Inferior parietal cortex (tissue), 1 donor: Measurements from ENCODE around the gene ALPP.
"Not testable (repeated sequence)": the region's sequence is repeated elsewhere in the genome, so short reads cannot be mapped to it uniquely, and the experiment has no call there.

Experiments
- DNase-seq: peaks from one replicate; pipeline ENCODE4 v3.0.0-alpha.2; 2016; ENCODE audit errors: extremely low spot score

Gene ALPP

DNA sequence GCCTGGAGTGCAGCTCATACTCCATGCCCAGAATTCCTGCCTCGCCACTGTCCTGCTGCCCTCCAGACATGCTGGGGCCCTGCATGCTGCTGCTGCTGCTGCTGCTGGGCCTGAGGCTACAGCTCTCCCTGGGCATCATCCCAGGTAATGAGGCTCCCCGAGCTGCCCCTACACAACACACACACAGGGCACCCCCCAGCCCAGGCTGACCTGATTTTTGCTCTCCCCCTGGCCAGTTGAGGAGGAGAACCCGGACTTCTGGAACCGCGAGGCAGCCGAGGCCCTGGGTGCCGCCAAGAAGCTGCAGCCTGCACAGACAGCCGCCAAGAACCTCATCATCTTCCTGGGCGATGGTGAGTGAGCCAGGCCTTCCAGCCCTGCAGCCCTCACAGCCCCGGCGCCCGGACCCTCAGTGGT, at the start of gene ALPP:
TSS of gene ALPP (plus strand) at position 17 of the 417 bp plus-strand sequence. CDS start at position 69, 52 bp downstream.
- not testable (repeated sequence) for DNase-seq

DNA sequence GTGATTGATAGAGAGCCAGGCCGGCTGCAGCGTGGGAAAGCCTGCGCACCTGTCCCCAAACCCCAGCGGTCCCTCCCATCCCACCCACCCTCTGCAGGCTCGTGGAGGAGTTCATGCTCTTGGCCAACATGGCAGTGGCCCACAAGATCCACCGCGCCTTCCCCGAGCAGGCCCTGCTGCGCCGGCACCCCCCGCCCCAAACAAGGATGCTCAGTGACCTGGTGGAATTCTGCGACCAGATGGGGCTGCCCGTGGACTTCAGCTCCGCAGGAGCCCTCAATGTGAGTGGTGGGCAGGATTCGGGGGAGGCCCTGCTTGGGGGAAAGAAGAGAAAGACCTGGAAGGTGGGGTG, 48.9 kb upstream of the ALPP start:
- DNase-seq = no peak

DNA sequence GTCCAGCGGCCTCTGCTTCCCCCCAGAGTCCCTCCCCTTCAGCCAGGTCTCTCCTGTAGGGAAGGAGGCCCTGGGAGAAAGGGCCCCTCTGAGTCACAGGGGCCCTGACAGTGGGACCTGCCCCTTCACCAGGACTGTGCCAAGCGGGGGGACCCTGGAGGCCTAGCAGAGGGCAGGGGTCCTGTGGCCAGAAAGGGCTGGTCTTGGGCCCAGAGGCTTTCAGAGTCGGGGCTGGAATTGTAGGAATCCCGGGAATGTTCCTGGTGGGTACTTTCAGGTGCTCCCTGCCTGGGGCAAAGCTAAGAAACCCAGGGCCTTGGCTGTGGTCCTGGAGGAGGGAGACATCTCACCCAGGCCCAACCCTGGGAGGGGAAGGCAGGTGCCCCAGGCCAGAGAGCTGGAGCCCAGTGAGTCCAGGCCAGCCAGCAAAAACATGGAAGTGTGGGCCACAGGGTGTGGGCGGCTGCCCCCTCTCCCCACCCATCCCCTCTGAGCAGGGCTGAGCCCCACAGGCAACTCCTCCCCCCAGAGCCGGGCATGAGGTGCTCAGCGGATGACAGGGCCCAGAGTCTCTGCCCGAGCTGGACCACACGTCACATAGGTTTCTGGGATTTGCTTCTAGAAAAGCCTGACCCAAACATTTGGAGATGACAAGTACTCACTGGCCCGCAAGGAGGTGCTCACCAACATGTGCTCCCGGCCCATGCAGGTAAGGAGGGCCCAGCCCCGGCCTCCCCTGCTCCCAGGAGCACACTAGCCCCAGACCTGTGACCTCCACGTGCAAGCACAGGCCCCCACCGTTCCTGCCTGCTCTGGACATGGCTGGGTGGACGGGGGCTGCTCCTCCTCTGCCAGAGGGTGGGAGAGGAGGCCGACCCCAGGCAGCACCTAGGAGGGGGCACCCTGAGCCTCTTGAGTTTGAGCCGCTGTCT, 48.2 kb upstream of the ALPP start:
- DNase-seq = no peak

DNA sequence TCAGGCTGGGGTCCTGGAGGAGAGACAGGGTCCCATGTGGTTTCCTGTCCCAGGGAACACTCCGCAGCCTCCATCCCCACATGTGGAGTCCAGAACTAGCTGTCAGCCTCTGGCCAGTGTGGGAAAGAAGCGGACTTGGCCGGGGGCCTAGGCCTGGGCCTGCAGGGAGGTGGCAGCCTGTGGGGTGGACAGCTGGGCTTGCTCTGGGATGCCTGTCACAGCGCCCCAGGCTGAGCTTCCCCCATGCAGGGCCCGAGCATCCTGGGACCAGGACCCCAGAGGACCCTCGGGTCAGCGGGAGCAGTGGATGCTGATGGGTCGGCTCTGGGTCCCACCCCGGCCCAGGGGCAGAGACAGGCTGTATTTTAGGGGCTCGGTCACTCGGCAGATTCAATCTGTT, 47.5 kb upstream of the ALPP start:
- DNase-seq = not testable (repeated sequence)

DNA sequence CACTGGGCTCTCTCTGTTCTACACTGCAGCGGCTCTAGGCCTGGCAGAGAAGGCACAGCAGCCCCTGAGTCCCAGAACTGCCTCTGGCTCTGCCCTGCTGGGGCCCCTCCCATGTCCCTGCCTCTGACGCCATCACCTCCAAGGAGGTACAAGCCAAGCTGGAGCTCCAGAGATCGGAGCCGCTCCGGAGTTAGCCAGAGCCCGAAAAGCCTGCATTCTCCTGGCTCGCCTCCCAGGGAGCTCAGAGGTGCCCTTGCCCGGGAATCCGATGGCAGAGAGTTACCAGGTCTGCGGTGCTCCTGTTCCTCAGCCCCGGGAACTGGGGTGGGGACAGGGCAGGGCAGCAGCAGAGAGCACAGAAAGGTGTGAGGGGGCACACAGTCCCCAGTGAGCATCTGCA, 46.9 kb upstream of the ALPP start:
- not testable (repeated sequence) for DNase-seq

DNA sequence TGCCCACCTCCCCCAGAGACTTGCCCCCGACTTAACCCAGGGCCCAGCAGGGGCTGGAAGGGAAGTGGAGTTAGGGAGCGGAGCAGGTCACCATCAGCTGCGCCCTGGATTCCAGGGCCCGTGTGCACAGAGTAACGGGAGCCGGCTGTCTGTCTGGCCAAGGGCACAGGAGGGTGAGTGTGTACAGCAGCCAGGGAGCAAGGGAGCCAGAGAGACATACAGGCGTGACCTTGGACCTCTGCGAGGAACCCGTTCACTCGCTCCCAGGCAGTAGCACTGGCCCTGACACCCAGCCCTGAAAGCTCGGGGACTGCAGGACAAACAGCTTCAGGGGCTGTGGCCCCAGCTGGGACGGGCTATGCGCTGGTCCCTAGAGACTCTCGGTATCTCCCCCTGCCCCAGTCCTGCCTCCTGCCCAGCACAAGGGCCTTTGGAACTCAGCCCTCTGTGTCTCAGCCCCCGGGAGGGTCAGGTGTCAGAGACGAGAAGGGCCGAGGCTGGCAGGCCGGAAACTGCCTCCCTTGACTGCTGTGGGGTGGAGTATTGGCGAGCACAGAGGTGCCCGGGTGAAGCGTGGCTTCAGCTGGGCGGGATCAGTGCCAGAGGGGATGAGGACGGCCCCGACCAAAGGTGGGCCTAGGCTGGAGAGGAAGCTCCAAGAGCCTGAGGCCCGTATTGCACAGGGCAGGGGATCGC, 46.2 kb upstream of the ALPP start:
- DNase-seq = not testable (repeated sequence)

DNA sequence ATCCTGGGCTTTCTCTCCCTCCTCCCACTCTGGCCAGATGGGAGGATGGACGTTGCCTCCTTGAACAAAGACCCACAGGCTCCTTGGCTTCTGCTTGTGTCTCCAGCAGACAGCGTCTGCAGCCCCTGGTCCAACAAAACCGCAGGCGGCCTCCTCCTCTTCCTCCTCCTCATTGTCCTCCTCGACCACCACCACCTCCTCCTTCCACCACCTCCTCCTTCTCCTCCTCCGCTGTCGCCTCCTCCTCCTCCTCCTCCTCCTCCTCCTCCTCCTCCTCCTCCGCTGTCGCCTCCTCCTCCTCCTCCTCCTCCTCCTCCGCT, 45.7 kb upstream of the ALPP start:
- no peak for DNase-seq

DNA sequence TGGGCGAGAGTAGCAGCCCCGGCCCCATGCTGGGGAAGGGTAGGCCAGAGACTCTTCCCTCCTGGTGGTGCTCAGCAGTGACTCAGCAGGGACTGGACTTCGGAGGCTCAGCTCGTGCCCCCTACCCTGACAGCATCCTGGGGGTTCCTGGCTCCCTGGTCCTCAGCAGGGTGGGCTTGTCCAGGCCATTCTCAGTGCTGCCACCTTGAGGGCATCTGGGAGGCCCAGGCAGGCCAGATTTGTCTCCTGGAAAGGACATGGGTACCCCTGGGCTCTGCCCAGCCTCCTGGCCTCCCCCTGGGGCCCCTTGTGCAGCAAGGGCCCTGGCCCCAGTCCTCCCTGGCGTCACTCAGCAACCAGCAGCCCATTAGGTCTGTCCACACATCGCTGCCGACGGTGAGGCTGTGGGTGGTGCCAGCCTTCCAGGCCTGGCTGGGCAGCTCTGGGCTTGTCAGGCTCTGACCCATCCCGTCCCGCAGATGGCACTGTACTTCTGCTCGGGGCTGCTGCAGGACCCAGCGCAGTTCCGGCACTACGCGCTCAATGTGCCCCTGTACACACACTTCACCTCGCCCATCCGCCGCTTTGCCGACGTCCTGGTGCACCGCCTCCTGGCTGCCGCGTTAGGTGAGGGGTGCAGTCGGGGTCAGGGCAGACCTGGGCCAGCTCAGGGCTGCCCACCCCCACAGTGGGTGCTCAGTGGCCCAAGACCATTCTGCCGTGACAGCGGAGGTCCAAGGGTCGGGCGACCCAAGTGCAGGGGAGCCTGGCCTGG, 45.0 kb upstream of the ALPP start:
- DNase-seq = no peak

DNA sequence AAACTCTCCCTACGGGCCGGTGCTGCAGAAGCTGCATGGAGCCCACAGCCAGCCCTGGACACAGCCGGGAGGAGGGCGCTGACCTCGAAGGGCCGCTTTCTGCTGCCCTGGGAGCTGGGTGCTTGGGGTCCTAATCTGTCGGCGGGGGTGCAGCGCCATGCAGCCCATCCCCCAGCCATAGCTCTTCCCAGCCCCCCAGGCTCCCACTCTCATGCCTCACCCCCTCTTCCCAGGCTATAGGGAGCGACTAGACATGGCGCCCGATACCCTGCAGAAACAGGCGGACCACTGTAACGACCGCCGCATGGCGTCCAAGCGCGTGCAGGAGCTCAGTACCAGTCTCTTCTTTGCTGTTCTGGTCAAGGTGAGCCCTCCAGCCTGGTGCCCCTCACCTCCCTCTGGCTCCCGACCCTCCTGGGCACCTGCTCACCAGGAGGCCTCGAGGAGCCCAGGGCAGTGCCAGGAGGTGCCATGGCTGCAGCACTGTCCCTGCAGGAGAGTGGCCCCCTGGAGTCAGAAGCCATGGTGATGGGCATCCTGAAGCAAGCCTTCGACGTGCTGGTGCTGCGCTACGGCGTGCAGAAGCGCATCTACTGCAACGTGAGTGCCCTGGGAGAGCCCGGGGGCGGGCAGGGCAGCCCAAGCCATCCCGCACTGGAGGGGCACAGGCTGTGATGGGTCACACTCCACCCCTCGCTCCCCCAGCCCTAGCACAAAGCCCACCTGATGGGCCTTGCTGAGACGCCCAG, 44.2 kb upstream of the ALPP start:
- DNase-seq = not testable (repeated sequence)

DNA sequence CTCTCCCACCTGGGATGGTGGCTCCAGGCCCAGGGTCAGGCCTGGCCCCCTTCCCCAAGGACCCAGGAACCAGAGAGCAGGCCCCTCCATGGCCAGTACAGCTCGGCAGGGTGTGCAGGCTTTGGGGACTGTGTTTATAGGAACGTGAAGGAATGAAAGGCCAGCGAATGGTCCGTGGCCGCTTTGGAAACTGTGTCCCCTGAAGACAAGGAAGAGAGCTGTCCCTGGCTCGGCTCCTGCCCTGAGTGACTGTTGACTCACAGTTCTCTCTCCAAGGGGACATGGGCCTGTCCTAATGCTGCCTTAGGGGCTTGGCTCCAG, 43.7 kb upstream of the ALPP start:
- not testable (repeated sequence) for DNase-seq

DNA sequence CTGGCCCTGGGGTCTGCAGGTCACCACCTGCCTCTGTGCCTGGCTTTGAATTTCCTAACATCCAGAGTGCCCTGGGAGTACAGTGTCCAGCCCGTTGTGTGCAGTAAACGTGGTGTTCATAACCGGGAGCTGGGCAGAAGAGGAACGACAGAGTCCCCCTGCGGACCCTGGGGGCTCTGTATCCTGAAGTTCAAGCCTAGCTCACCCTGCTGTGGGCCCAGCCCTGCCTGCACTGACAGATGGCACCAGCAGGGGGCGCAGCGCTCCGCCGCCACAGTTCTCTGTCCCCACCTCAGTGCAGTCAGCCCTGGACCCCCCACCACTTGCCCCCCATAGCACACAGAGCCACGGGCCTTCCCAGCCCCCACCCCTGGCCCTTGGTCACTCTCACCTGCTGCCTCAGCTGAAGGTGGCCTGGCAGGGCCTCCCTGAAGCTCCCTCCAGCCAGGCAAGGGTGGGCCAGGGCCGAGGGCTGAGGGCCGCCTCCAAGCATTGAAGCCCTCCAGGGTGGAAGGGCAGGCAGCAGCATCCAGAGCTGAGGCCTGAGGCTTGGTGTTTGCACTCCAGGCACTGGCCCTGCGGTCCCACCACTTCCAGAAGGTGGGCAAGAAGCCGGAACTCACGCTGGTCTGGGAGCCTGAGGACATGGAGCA, 43.2 kb upstream of the ALPP start:
- not testable (repeated sequence) for DNase-seq

DNA sequence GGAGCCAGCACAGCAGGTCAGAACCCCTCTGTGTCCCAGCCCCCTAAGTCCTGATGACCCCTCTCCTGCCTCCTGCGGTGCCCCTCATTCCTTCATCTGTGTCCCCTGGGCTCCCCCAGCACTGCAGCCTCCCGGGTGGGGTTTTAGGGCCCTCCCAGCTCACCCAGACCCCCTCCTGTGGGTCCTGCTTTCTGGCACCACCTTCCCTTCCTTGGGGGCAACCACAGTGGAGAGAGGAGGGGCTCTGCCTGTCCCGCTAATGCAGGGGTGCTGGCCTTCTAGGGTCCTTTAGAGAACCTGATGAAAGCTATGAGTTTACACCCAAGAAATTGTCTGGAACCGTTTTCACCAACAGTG, 42.7 kb upstream of the ALPP start:
- no peak for DNase-seq

DNA sequence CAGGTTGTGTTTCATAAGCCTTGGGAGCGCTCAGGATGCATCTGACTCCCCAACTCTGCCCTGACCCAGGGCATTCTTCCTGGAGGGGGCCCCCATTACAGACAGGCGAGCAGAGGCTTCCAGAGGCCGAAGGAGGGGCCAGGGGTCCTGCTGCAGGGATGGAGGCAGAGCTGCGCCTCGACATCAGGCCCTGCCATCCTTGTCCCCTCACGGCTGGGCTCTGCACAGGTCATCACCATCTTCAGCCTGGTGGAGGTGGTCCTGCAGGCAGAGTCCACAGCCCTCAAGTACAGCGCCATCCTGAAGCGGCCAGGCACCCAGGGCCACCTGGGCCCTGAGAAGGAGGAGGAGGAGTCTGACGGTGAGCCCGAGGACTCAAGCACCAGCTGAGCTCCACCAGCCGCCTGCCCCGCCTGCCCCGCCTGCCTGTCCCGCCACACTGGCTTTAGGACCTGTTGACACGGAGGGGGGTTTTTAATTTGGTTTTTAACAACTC, 42.3 kb upstream of the ALPP start:
- no peak for DNase-seq

DNA sequence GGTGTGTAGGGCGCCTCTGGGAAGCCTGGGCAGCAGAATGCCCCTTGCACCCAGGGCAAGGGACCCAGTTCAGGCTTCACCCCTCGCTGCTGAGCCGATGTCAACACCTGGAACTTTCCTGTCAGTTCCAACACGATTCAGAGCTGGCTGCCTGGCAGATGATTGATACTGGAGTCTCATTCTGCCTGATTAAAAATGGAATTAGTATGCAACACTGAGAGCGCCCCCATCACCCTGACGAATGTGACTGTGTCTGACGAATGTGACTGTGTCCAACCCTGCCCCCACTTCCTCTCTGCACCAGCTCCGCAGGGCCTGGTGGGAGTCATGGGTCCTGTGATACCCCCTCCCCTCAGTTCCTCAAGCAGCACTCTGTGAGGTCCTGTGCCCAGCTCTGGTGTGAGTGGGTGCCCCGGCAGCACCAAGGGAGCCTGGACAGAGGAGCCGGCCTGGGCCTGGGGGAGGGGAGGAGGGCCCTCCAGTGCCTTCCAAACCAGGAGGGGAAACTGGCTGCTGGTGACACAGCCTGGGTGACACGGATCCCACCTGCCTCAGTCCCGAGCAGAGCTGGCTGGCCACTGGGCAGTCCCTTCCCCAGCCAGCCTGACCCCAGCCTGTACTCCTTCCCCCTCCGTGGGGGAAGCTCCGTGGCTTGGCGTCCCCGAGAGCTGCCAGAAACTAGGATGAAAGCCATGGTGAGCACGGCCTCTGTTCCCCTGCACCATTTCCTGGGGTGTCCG, 41.4 kb upstream of the ALPP start:
- DNase-seq = no peak

DNA sequence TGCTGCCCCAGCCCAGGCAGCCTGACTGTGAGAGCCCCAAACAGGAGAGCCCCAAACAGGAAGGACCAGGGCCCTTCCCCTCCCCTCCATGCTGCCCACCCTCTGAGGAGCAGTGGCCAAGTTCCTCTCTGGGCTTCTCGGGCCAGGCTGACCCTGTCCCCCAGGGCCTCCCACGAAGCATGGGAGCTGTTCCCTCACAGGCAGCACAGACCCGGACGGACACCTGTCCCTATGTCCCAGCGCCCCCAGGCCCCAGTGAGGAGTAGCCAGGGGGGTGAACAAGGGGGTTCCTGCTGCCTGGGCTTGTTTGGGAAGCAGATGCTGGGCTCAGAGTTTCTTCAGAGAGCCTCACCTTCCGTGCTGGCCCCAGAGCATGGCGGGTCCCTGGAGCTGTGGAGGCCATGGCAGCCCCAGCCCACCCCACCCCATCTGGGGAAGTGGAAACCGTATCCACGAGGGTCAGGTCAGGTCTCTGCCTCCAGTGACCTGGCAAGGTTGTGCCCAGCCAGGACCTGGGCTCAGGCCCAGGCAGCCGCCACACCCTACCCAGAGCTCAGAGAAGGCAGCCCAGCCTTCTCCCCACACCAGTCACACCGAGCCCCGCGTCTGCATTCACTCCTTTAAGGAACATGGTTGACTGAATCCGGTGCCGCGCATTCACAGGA, 40.3 kb upstream of the ALPP start:
- DNase-seq = not testable (repeated sequence)

DNA sequence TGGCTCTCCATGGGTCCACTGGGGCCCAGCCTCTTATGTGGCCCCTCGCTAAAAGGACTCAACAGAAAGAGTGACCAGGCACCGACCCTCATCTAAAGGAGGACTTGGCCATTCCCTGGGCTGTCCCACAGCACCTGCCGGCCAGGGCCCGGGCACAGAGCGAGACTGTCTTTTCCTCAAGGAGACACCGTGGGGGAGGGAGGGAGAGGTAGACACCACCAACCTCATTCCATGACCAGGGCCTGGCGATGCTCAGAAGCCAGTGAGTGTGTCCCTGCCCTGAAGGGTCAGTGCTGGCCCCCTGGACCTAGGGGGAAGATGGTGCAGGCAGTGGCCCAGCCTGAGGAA, 39.8 kb upstream of the ALPP start:
- DNase-seq = no peak

DNA sequence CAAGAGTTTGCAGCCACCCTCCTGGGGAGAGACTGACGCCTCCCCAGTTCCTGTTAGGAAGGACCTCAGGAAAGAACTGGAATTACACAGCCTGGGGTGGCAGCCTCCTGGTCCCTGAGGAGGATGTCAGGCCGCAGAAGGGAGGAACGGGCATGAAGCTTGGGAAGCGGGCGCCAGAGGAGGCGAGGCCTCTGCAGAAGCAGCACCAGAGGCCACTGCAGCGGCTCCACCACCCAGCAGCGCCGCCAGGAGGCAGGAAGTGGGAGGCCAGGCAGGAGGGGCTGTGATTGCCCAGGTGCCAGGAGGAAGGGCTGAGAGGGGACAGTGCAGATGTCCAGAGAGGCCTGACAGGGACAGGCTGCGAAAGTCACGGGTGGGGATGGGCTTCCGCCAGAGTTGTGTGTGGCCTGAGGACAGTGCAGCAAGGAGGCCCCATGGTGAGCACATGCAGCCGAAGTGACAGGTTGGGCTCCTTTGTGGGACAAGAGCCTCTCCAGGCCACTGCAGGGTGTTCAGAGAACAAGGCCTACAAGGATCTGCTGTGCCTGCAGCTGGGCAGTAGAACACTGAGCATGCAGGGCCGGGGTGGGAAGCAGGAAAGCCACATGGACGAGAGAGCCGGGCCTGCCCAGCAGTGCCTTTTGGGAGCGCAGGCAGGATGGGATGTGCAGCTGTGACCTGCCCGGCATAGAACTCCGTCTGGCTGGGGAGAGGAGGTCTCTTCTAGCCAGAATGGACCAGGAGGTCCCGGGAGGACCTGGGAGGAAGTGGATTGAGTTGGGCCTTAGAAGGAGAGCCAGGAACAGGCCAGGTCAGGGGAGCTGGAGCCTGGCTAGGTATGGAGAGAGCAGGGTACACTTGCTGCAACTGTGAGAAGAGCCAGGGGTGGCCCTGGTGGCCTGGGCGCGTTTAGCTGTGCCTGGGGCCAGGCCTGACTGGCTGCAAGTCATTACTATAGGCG, 39.1 kb upstream of the ALPP start:
- DNase-seq = no peak

DNA sequence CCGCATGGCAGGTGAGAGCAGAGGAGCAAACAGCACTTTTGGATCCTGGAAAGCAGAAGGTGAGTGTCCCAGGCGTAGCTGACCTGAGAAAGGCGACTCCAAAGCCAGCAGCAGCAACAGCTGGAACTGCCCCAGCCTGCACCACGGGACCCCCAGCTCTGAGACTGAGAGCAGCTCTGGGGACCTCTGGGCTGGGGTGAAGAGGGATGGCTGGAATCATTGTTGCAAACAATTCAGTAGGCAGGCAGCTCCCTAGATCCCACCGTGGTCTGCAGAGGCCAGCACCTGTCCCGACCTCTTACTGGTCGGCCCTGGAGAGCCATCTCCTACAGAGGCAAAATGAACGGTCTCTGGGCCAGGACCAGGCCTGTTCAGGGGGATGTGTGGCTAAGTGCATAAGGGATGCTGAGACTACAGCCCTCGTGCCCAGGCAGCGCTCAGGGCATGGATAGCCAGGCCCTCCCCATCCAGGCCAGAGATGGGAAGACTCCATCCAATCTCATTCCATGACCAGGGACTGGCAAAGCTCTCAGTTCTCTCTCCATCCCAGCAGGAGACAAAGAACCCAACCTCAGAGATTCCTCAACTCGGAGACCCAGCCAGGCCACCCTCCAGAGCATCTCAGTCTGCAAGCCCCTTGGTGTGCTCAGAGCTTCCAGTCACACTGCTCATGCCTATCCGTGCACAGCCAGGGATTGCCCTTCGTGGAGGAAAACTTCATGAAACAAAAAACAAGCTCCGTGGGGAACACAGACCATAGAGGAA, 38.2 kb upstream of the ALPP start:
- no peak for DNase-seq
